Suppressor macrophage treated with lipopolysaccharide for 1 hour (primary cell): ENCODE data around the gene CYTH4.

Source experiments
- DNase-seq, 3 donors: peaks; one replicate each; pipeline ENCODE4 v3.0.0-alpha.2; 2020 to 2022

The CYTH4 gene

GRCh38 chr22:37352481-37352880 lies 70.2 kb downstream of the CYTH4 start:
- DNase-seq: no peak

- peak in 1 of 3 donors; percentile 12 for DNase-seq
Measured at GRCh38 chr22:37353839-37354238, 71.5 kb downstream of the CYTH4 start.

- DNase-seq: no peak
Measured at GRCh38 chr22:37354261-37354660, 72.0 kb downstream of the CYTH4 start.

GRCh38 chr22:37354670-37355069 lies 72.4 kb downstream of the CYTH4 start:
- DNase-seq: no peak

GRCh38 chr22:37355174-37355573 lies 72.9 kb downstream of the CYTH4 start:
- DNase-seq: no peak

GRCh38 chr22:37356922-37357321 lies 74.6 kb downstream of the CYTH4 start:
- DNase-seq: no peak

GRCh38 chr22:37357446-37358075 lies 75.3 kb downstream of the CYTH4 start:
- DNase-seq: peak; percentile 60 to 74 (median 60)

- no peak for DNase-seq
Measured at GRCh38 chr22:37358386-37358785, 76.1 kb downstream of the CYTH4 start.

- DNase-seq: no peak
Measured at GRCh38 chr22:37358917-37359316, 76.6 kb downstream of the CYTH4 start.

- DNase-seq: no peak
Measured at GRCh38 chr22:37362621-37363020, 80.3 kb downstream of the CYTH4 start.

- no peak for DNase-seq
Measured at GRCh38 chr22:37363261-37363992, 81.1 kb downstream of the CYTH4 start.
